ENCODE measurements around the gene UGT2B28.
"Not testable (repeated sequence)": the region's sequence is repeated elsewhere in the genome, so short reads cannot be mapped to it uniquely, and the experiment has no call there.

UGT2B28 gene

GRCh38 chr4:69280081-69280480 lies at the start of gene UGT2B28:
TSS of gene UGT2B28 (plus strand) at chr4:69280475. CDS start at chr4:69280501, 26 bp downstream.
- DNase-seq (ENCODE audit: low spot score), result not testable (repeated sequence)

DNA sequence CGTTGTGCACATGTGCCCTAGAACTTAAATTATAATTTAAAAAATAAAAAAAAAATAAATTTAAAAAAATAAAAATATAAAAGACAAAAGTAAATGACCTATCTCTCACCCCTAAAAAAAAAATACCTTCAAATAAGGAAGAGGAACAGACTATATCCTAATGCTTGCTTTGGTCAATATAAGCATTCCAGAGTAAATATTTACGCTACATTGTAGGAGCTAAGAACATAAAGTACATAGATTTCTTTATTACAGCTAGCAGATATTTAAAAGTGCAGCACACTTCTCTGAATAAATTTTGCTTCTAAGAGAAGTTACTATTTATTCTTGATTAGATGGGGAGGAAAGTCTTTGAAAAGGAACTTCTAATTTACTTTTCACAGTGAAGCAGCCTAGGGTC lies 41.2 kb upstream of the UGT2B28 start:
- peak; percentile 2 for DNase-seq (ENCODE audit: low spot score)

- peak; percentile 27 for DNase-seq (ENCODE audit: low spot score)
These were observed 40.6 kb upstream of the UGT2B28 start for GRCh38 chr4:69239557-69240168.

DNA sequence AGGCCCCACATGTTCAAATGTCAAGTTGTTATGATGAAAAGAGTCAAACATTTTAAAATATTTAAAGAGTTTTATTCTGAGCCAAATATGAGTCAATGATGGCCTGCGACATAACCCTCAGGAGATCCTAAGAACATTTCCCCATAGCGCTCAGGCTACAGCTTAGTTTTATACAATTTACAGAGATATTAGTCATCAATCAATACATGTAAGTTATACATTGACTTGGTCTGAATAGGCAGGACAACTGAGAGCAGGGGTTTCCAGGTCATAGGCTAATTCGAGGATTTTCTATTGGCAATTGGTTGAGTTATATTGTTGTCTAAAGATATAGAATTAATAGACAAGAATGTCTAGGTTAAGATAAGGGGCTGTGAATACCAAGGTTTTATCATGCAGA lies 39.5 kb upstream of the UGT2B28 start:
- DNase-seq (ENCODE audit: low spot score), result not testable (repeated sequence)

DNA sequence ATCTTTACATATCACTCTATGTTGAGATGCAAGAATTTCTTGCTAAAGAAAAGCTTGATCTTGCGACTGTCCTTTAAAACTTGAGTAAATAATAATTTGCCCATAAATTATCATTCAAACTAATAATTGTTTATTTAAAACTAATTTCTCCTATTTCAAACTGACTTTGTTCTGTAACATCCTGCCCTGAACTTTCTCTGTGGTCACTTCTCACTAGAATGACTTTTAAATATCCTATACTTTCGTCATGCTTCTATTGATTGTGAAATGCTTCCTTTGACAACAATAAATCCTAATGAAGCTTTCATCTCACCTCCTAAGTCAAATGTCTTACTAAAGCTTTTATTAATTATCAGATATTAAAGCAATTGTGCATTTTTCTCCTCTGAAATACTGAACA lies 38.5 kb upstream of the UGT2B28 start:
- DNase-seq (ENCODE audit: low spot score), result not testable (repeated sequence)

DNA sequence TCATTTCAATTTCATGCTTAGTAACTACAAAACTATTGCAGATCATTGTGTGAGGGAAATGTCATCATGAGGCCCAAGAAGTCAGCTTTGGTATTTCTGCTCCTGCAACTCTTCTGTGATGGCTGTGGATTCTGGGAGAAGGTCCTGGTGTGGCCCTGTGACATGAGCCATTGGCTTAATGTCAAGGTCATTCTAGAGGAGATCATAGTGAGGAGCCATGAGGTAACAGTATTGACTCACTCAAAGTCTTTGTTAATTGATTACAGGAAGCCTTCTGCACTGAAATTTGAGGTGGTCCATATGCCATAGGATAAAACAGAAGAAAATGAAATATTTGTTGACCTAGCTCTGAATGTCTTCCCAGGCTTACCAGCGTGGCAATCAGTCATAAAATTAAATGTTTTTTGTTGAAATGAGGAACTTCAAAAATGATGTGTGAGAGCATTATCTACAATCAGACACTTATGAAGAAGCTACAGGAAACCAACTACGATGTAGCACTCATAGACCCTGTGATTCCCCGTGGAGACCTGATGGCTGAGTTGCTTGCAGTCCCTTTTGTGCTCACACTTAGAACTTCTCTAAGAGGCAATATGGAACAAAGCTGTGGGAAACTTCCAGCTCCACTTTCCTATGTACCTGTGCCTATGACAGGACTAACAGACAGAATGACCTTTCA lies 37.6 kb upstream of the UGT2B28 start:
- DNase-seq (ENCODE audit: low spot score), result not testable (repeated sequence)

GRCh38 chr4:69250884-69251283 lies 29.4 kb upstream of the UGT2B28 start:
- not testable (repeated sequence) for DNase-seq (ENCODE audit: low spot score)

DNA sequence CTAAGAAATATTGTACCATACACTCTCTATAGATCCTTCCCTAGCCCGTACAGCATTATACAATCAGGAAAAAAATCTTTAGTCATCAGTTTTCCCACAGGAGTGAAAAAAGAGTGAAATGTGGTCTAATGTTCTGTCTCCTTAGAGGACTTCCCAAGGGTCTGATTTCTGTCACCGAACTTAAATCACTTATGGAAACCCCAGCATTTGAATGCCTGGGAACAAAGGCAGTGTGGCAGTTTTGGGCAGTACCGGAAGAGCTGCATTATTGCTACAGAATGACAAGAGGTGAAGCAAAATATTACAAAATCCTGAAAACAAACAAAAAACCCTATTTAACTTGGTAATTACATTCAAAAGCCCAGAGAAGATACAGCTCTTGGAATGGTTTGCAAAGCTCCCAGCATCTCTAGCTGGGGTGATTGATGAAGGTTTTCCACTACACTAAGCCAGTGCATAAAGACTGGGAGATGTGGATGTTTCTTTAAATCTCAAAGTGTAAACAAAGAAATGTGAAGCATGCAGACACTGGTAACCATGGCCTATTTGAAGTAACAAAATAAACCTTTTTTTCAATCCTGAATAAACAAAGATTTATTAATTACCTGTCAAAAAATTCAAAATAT lies 27.0 kb upstream of the UGT2B28 start:
- not testable (repeated sequence) for DNase-seq (ENCODE audit: low spot score)

DNA sequence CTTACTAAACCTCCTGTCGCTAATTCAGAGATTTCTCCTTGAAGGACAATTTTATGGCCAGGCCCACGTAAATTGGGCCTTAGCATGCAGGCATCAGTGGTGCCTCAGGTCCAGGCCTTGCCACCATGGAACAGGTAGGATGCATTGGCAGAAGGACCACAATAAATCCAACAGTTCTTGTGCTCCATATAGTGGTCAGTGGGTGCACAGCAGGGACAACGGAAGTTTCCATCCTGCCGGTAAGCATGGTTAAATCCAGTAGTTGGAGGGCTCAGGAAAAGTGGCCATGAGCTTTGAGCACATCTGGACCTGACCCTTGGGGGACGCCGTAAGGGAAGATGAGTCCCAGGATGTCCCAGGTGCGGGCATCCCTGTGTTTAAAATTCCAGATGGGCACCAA lies 11.7 kb upstream of the UGT2B28 start:
- DNase-seq (ENCODE audit: low spot score), result not testable (repeated sequence)

- DNase-seq (ENCODE audit: low spot score), result not testable (repeated sequence)
These were observed 16.1 kb downstream of the UGT2B28 start for GRCh38 chr4:69296356-69296755.

DNA sequence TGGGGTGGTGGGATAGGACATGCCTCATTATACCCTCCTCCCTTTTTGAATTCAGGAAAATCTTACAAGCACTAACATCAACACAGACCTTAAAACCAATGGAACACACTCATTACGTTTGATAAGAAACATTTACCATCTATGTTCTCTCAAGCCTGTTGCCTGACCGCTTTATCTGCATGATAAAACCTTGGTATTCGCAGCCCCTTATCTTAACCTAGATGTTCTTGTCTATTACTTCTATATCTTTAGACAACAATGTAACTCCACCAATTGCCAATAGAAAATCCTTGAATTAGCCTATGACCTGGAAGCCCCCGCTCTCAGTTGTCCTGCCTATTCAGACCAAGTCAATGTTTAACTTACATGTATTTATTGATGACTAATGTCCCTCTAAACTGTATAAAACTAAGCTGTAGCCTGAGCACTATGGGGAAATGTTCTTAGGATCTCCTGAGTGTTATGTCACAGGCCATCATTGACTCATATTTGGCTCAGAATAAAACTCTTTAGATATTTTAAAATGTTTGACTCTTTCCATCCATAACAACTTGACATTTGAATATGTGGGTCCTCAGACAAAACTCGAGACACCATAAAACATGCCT lies 28.3 kb downstream of the UGT2B28 start:
- not testable (repeated sequence) for DNase-seq (ENCODE audit: low spot score)

- not testable (repeated sequence) for DNase-seq (ENCODE audit: low spot score)
These were observed 29.3 kb downstream of the UGT2B28 start for GRCh38 chr4:69309549-69310076.

- not testable (repeated sequence) for DNase-seq (ENCODE audit: low spot score)
These were observed 30.0 kb downstream of the UGT2B28 start for GRCh38 chr4:69310262-69310661.

DNA sequence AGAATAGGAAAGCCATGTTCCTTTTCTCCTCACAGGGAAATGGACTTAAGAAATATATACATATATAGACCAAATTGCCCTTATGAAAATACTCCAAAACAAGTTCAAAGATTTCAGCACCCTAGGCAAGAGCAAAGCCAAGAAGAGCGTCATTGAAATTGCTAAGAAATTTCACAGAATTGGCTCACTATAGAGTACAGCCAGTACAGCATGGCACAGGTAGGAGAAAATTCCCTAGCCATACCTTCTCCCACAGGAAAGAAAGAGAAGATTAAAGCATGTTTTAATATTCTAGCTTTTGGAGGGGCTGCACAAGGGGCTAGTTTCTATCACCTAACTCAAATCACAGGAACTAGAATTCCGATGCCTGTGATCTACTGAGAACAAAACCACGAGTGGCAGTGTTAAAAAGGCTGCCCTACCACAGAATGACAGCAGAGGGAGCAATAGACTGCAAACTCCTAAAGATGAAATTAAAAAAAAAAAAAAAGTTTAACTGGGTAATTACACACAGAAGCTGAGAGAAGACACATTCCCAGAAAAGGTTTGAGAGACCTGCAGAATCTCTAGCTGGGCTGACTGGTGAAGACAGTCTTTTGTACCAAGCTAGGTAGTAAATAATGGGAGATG lies 37.5 kb downstream of the UGT2B28 start:
- peak; percentile 35 for DNase-seq (ENCODE audit: low spot score)

DNA sequence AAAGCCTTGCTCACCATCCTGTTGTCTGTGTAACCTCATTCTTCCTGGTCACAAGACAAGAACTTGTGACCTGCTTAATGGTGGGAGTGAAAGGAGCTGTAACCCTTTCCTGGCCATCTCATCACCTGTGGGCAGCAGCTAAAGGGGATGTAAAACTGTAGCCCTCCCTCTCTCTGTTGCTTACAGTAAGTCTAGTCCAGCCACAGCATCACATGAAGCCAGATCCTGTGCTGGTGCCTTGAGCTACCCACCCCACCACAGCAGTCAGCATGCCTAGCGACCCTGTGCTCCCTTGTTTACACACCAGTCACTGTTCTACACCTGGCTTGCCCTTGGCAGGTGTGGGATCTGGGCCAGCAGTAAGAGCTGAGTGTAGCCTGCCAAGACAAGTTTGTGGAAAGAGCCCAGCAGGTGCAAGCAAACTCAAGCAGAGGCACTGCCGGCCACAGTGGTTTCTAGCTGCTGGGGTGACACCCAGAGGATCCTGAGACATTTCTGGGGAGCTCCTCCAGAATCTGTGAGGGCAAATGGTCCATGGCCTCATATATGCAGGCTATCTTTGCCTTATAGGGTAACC lies 41.0 kb downstream of the UGT2B28 start:
- DNase-seq (ENCODE audit: low spot score), result no peak

- DNase-seq (ENCODE audit: low spot score), result peak; percentile 28
These were observed 41.8 kb downstream of the UGT2B28 start for GRCh38 chr4:69322055-69322454.

- DNase-seq (ENCODE audit: low spot score), result no peak
These were observed 43.0 kb downstream of the UGT2B28 start for GRCh38 chr4:69323284-69323683.

- no peak for DNase-seq (ENCODE audit: low spot score)
These were observed 50.2 kb downstream of the UGT2B28 start for GRCh38 chr4:69330345-69331047.

DNA sequence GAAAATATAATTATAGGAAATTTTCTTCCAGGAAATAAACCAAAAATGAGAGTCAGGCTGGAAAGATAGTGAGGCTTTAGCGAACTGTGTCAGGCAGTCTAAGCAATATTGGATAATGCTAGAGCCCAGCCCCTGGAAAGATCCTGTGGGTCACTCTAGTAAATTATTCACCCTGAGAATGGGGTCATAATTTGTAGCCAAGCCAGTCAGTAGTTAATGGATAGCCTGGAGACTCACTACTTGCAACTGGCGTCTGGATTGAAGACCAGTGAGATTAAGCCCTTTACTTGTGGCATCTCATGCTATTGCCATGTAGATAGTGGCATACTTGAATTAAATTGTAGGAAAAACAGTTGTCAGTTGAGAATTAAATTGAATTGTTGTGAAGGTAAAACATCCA lies 51.0 kb downstream of the UGT2B28 start:
- DNase-seq (ENCODE audit: low spot score), result not testable (repeated sequence)

GRCh38 chr4:69335485-69335884 lies 55.2 kb downstream of the UGT2B28 start:
- DNase-seq (ENCODE audit: low spot score), result not testable (repeated sequence)

GRCh38 chr4:69343114-69343513 lies 62.8 kb downstream of the UGT2B28 start:
- DNase-seq (ENCODE audit: low spot score), result not testable (repeated sequence)
